IMR-90 (cell line): Measurements from ENCODE around the gene P2RY14. TPM values are rescaled to one million over a fixed set of nuclear protein-coding genes. Genes with fewer than 3 reads are reported as not detected.

Source experiments
- ATAC-seq: fragments of 200-7000 bp; cut with Tn5 transposase; 2 replicates; pipeline ENCODE4 v1.9.1; 2020; ENCODE audit warnings: low read depth, mild to moderate bottlenecking, moderate library complexity
- BruUV-seq: library from RNA; stranded (reverse); fragments of 400-500 nt; replicated peaks from 2 replicates; lab custom pipeline; 2021; lab: Mats Ljungman, UMichigan
- CTCF ChIA-PET: fragments of 300-600 bp; formaldehyde crosslinking; extraction: SDS; loops from one replicate; lab custom pipeline; 2021; ENCODE audit warnings: antibody characterized with exemption; lab: Yijun Ruan, JAX
- POLR2A ChIA-PET: fragments of 300-600 bp; sonication (Branson Sonifier 250); formaldehyde crosslinking; loops from one replicate; lab custom pipeline; 2022; ENCODE audit warnings: antibody characterized with exemption; ENCODE audit not compliant: unreplicated experiment; lab: Charles Lee
- DNase-seq: peaks from one replicate; pipeline ENCODE4 v3.0.0; 2013
- H2AFZ ChIP-seq: replicated peaks from 2 replicates; pipeline ENCODE3; 2013; ENCODE audit warnings: low read length, mild to moderate bottlenecking; ENCODE audit not compliant: poor library complexity
- H2AK5ac ChIP-seq: 2 replicates; pipeline ENCODE4 v1.6.1; 2013; ENCODE audit warnings: low read depth, low read length, inconsistent platforms
- H2AK9ac ChIP-seq: replicated peaks from 2 replicates; pipeline ENCODE3; 2013; ENCODE audit warnings: mild to moderate bottlenecking, low read depth, low read length, moderate library complexity; ENCODE audit not compliant: poor library complexity
- H2BK120ac ChIP-seq: 2 replicates; pipeline ENCODE4 v1.6.1; 2013; ENCODE audit warnings: low read depth, low read length, inconsistent platforms
- H2BK15ac ChIP-seq: 3 replicates; pipeline ENCODE4 v1.6.1; 2013; ENCODE audit warnings: low read depth, low read length, inconsistent platforms
- H2BK20ac ChIP-seq: 2 replicates; pipeline ENCODE4 v1.6.1; 2013; ENCODE audit warnings: low read depth, mild to moderate bottlenecking, inconsistent platforms, low read length, moderate library complexity
- H2BK5ac ChIP-seq: 2 replicates; pipeline ENCODE4 v1.6.1; 2013; ENCODE audit warnings: mild to moderate bottlenecking, low read depth, low read length, inconsistent platforms; ENCODE audit not compliant: poor library complexity, severe bottlenecking
- H3K14ac ChIP-seq: replicated peaks from 2 replicates; pipeline ENCODE4 v1.6.1; 2013; ENCODE audit warnings: low read depth, low read length, inconsistent platforms
- H3K18ac ChIP-seq: 2 replicates; pipeline ENCODE4 v1.6.1; 2013; ENCODE audit warnings: low read depth, low read length, control low read depth
- H3K23ac ChIP-seq: 2 replicates; pipeline ENCODE4 v1.6.1; 2013; ENCODE audit warnings: low read depth, low read length, inconsistent platforms
- H3K27ac ChIP-seq: 2 replicates; pipeline ENCODE4 v1.5.1; 2013; ENCODE audit warnings: mild to moderate bottlenecking, control low read depth, low read length; ENCODE audit not compliant: insufficient read depth
- H3K27me3 ChIP-seq: 2 replicates; pipeline ENCODE4 v1.6.1; 2013; ENCODE audit warnings: low read length; ENCODE audit not compliant: control insufficient read depth, insufficient read depth
- H3K36me3 ChIP-seq: 2 replicates; pipeline ENCODE4 v1.6.1; 2013; ENCODE audit warnings: low read length, mixed read lengths; ENCODE audit not compliant: control insufficient read depth, insufficient read depth
- H3K4ac ChIP-seq: 2 replicates; pipeline ENCODE4 v1.6.1; 2013; ENCODE audit warnings: low read depth, low read length, inconsistent platforms
- H3K4me1 ChIP-seq: 2 replicates; pipeline ENCODE4 v1.6.1; 2013; ENCODE audit warnings: low read length, mixed read lengths; ENCODE audit not compliant: control insufficient read depth, insufficient read depth
- H3K4me2 ChIP-seq: 2 replicates; pipeline ENCODE4 v1.6.1; 2013; ENCODE audit warnings: low read depth, mild to moderate bottlenecking, control low read depth, low read length, moderate library complexity
- H3K4me3 ChIP-seq: 2 replicates; pipeline ENCODE4 v1.5.1; 2013; ENCODE audit warnings: low read depth, mild to moderate bottlenecking, control low read depth, low read length, moderate library complexity; ENCODE audit not compliant: insufficient read depth
- H3K56ac ChIP-seq: 2 replicates; pipeline ENCODE4 v1.6.1; 2013; ENCODE audit warnings: low read length, inconsistent platforms; ENCODE audit not compliant: insufficient read depth; ENCODE audit errors: extremely low read depth
- H3K79me1 ChIP-seq, 2 experiments: 2 replicates each; pipeline ENCODE4 v1.6.1; 2013; ENCODE audit warnings: low read length in 2 of 2, inconsistent platforms in 1 of 2, low read depth in 1 of 2
- H3K9ac ChIP-seq: 2 replicates; pipeline ENCODE4 v1.6.1; 2013; ENCODE audit warnings: low read depth, low read length, control low read depth
- H3K9me1 ChIP-seq: 2 replicates; pipeline ENCODE4 v1.6.1; 2013; ENCODE audit warnings: low read length, inconsistent platforms; ENCODE audit not compliant: insufficient read depth
- H3K9me3 ChIP-seq: 2 replicates; pipeline ENCODE4 v1.6.1; 2013; ENCODE audit warnings: low read length; ENCODE audit not compliant: control insufficient read depth, insufficient read depth
- H4K20me1 ChIP-seq: 2 replicates; pipeline ENCODE4 v1.6.1; 2013; ENCODE audit warnings: low read length, inconsistent platforms; ENCODE audit not compliant: insufficient read depth
- H4K5ac ChIP-seq: 2 replicates; pipeline ENCODE4 v1.6.1; 2013; ENCODE audit warnings: mild to moderate bottlenecking, low read depth, low read length, control low read depth
- H4K8ac ChIP-seq, 2 experiments: 2 replicates each; pipeline ENCODE4 v1.6.1; 2013; ENCODE audit warnings: low read depth in 2 of 2, low read length in 2 of 2, control low read depth in 1 of 2, inconsistent platforms in 1 of 2
- H4K91ac ChIP-seq: 2 replicates; pipeline ENCODE4 v1.6.1; 2013; ENCODE audit warnings: low read depth, low read length, inconsistent platforms; ENCODE audit not compliant: insufficient read depth
- BHLHE40 ChIP-seq: fragments of 150-350 bp; IDR thresholded peaks from 2 replicates; pipeline ENCODE4 v1.6.1; 2016; ENCODE audit warnings: mild to moderate bottlenecking, low read depth, low read length
- CEBPB ChIP-seq: IDR thresholded peaks from 2 replicates; pipeline ENCODE4 v1.6.1; 2012; ENCODE audit warnings: low read depth, low read length, improper control_type of control experiment
- CHD1 ChIP-seq: IDR thresholded peaks from 2 replicates; pipeline ENCODE4 v1.6.1; 2012; ENCODE audit warnings: low read depth, low read length, improper control_type of control experiment
- CTCF ChIP-seq: conservative IDR thresholded peaks from 2 replicates; pipeline ENCODE4 v1.5.1; 2012; ENCODE audit warnings: mild to moderate bottlenecking, low read depth, low read length, improper control_type of control experiment
- MAFK ChIP-seq: IDR thresholded peaks from 2 replicates; pipeline ENCODE4 v1.6.1; 2012; ENCODE audit warnings: low read depth, low read length, improper control_type of control experiment
- MAZ ChIP-seq: IDR thresholded peaks from 2 replicates; pipeline ENCODE4 v1.6.1; 2012; ENCODE audit warnings: low read depth, mild to moderate bottlenecking, low read length, improper control_type of control experiment, moderate library complexity, borderline replicate concordance
- MXI1 ChIP-seq: IDR thresholded peaks from 2 replicates; pipeline ENCODE4 v1.6.1; 2012; ENCODE audit warnings: low read depth, mild to moderate bottlenecking, low read length, moderate library complexity, borderline replicate concordance
- NFE2L2 ChIP-seq: fragments of 150-350 bp; IDR thresholded peaks from 2 replicates; pipeline ENCODE4 v1.6.1; 2016; ENCODE audit warnings: low read depth, mild to moderate bottlenecking, low read length
- POLR2A ChIP-seq: IDR thresholded peaks from 2 replicates; pipeline ENCODE4 v1.6.1; 2012; ENCODE audit warnings: mild to moderate bottlenecking, low read depth, low read length
- RAD21 ChIP-seq: IDR thresholded peaks from 2 replicates; pipeline ENCODE4 v1.6.1; 2012; ENCODE audit warnings: low read length, improper control_type of control experiment
- RCOR1 ChIP-seq: IDR thresholded peaks from 2 replicates; pipeline ENCODE4 v1.6.1; 2012; ENCODE audit warnings: mild to moderate bottlenecking, low read length, improper control_type of control experiment; ENCODE audit not compliant: insufficient replicate concordance
- RFX5 ChIP-seq: IDR thresholded peaks from 2 replicates; pipeline ENCODE4 v1.8.0; 2012; ENCODE audit warnings: low read depth, mild to moderate bottlenecking, low read length, moderate library complexity
- SMC3 ChIP-seq: fragments of 150-350 bp; IDR thresholded peaks from 2 replicates; pipeline ENCODE4 v1.6.1; 2016; ENCODE audit warnings: low read depth, mild to moderate bottlenecking, antibody characterized with exemption, low read length, moderate library complexity
- USF2 ChIP-seq: fragments of 150-350 bp; IDR thresholded peaks from 2 replicates; pipeline ENCODE4 v1.6.1; 2017; ENCODE audit warnings: mild to moderate bottlenecking, antibody characterized with exemption, low read length, low read depth
- WGBS, 2 experiments: methylation state at CpG; one replicate each; pipeline versions ENCODE4 v1.1.5 to v1.1.7; 2013; ENCODE audit warnings: missing lambda C conversion rate in 2 of 2; ENCODE audit not compliant: insufficient read length in 1 of 2; ENCODE audit errors: extremely low coverage in 2 of 2; 5-methylcytosine and 5-hydroxymethylcytosine counted together
- dilution Hi-C: fragments of 300-500 bp; cut with HindIII; formaldehyde crosslinking; loops from one replicate; pipeline ENCODE4 v1.14.3; 2018; ENCODE audit warnings: low sequenced_read_pairs; ENCODE audit not compliant: unreplicated experiment
- in situ Hi-C: fragments of 300-500 bp; cut with MboI; formaldehyde crosslinking; loops from 3 replicates; pipeline ENCODE4 v1.14.3; 2019; ENCODE audit warnings: low sequenced_read_pairs, inconsistent platforms, mixed read lengths
- intact Hi-C: fragments of 100-400 bp; cut with micrococcal nuclease; formaldehyde crosslinking; loops from 2 replicates; pipeline ENCODE4 v1.10.0; 2022
- polyA plus RNA-seq, 3 experiments: library from polyadenylated mRNA; depleted of rRNA; stranded (reverse); fragments of >200 nt; gene quantifications; 2 replicates each; pipeline ENCODE4 v1.2.3, GENCODE V29; 2012; ENCODE audit warnings: low replicate concordance in 1 of 3
- total RNA-seq: library from RNA; depleted of rRNA; stranded (reverse); fragments of >200 nt; gene quantifications from 2 replicates; pipeline ENCODE4 v1.2.3, GENCODE V29; 2012
- TF ChIP-seq, protein P1 (sequence below): fragments of 150-350 bp; IDR thresholded peaks from 2 replicates; pipeline ENCODE4 v1.6.1; 2016; ENCODE audit warnings: low read depth, mild to moderate bottlenecking, low read length, moderate library complexity, borderline replicate concordance

P2RY14 gene
- total and polyA plus RNA-seq, 2 of the 4 experiments (the other 2 are of a cell fraction) = not detected

- no peak overlapping the region for H3K4me2 ChIP-seq
- no peak for DNase-seq
- no TSS peak for BruUV-seq
- no peaks in the 10 kb centered on the region for H4K20me1 ChIP-seq
- H3K14ac ChIP-seq = no peak overlapping the region
- no peak overlapping the region for H4K8ac ChIP-seq
- ChIA-PET CTCF (interaction anchor here (0.7 to 1.0 kb wide), 2 partner anchors 35 to 447 kb away, joined by 3 to 7 read pairs; no protein-coding TSS in a partner anchor), POLR2A (interaction anchor here (0.5 kb wide), 1 partner anchor 1652 kb away, joined by 4 read pairs; no protein-coding TSS in a partner anchor)
- H3K4ac ChIP-seq = no peak overlapping the region
- H3K27me3 ChIP-seq = no peaks in the 10 kb centered on the region; the same call in none of the 2 replicates
- WGBS, 2 experiments = no CpG with 5 or more reads among the region's 5 CpGs
- H2BK120ac ChIP-seq = no peak overlapping the region
- no peaks in the 10 kb centered on the region for H3K9me3 ChIP-seq
- no peak for ATAC-seq
- H2AK9ac ChIP-seq = no peak overlapping the region
- H2AFZ ChIP-seq = peak overlapping the region; percentile 14
- H3K4me1 ChIP-seq = peaks cover 3% of the 10 kb centered on the region; the same call in 1 of the 2 replicates
- no peak overlapping the region for H3K18ac ChIP-seq
- in situ Hi-C loops (no loop called here), intact Hi-C loops (no loop called here), dilution Hi-C loops (no loop called here)
- H3K9ac ChIP-seq = no peak overlapping the region
- peaks cover 3% of the 10 kb centered on the region; the same call in 1 of the 2 replicates for H3K9me1 ChIP-seq
- H3K36me3 ChIP-seq = no peaks in the 10 kb centered on the region
- H2BK15ac ChIP-seq = no peak overlapping the region
- no peaks in the 10 kb centered on the region for H3K79me1 ChIP-seq
- no peak overlapping the region; the same call in 1 of the 2 replicates for H3K23ac ChIP-seq
- H2AK5ac ChIP-seq = no peak overlapping the region
- H2BK20ac ChIP-seq = no peak overlapping the region
- no peak overlapping the region for H4K91ac ChIP-seq
- H4K5ac ChIP-seq = no peak overlapping the region
- H3K27ac ChIP-seq = no peak overlapping the region
- no peak overlapping the region for H3K4me3 ChIP-seq
- H2BK5ac ChIP-seq = no peak overlapping the region
- H3K56ac ChIP-seq = no peak overlapping the region
- TF ChIP-seq NFE2L2 (no peak), RFX5 (no peak), CHD1 (no peak), RAD21 (no peak), MXI1 (no peak), CTCF (no peak), MAFK (no peak), MAZ (no peak), POLR2A (no peak), RCOR1 (no peak), SMC3 (no peak), USF2 (no peak), BHLHE40 (no peak), CEBPB (no peak)
- TF ChIP-seq, protein P1, sequence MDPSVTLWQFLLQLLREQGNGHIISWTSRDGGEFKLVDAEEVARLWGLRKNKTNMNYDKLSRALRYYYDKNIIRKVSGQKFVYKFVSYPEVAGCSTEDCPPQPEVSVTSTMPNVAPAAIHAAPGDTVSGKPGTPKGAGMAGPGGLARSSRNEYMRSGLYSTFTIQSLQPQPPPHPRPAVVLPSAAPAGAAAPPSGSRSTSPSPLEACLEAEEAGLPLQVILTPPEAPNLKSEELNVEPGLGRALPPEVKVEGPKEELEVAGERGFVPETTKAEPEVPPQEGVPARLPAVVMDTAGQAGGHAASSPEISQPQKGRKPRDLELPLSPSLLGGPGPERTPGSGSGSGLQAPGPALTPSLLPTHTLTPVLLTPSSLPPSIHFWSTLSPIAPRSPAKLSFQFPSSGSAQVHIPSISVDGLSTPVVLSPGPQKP = no peak
Observed at GRCh38 chr3:151182349-151183079, 95.8 kb downstream of the P2RY14 start.
